K562 (cell line): Measurements from ENCODE around the gene LGR6. TPM values are rescaled to one million over a fixed set of nuclear protein-coding genes. Genes with fewer than 3 reads are reported as not detected.

Experiments used
- ATAC-seq: fragments of 200-7000 bp; cut with Tn5 transposase; 3 replicates; pipeline ENCODE4 v1.9.1; 2020; ENCODE audit warnings: moderate library complexity
- BruUV-seq: library from RNA; stranded (reverse); fragments of 400-500 nt; replicated peaks from 2 replicates; lab custom pipeline; 2021; lab: Mats Ljungman, UMichigan
- CTCF ChIA-PET: fragments of 300-600 bp; formaldehyde crosslinking; extraction: SDS; loops from one replicate; lab custom pipeline; 2021; ENCODE audit warnings: low intra/inter-chr PET ratio; lab: Yijun Ruan, JAX
- POLR2A ChIA-PET: fragments of 300-600, 350-650 bp; sonication (Branson Sonifier 250); formaldehyde crosslinking; extraction: SDS; loops from one replicate; lab custom pipeline; 2021; ENCODE audit warnings: antibody characterized with exemption, inconsistent platforms; lab: Yijun Ruan, JAX
- DNase-seq, 4 experiments: peaks; one replicate each; pipeline versions ENCODE4 v3.0.0 to v3.0.0-alpha.2; 2011 to 2018; ENCODE audit warnings: low spot score in 3 of 4, mixed read lengths in 3 of 4; ENCODE audit errors: extremely low read depth in 1 of 4
- FAIRE-seq: peaks from 2 replicates; lab custom pipeline; 2011; peaks lifted over from hg19 to GRCh38; lab: Jason Lieb, UNC
- H2AFZ ChIP-seq: 2 replicates; pipeline ENCODE4 v1.6.0; 2011; ENCODE audit warnings: low read depth, low read length, control low read depth, inconsistent platforms
- H3K27ac ChIP-seq: fragments of 200-600 bp; 3 replicates; pipeline ENCODE4 v1.8.0; 2011; ENCODE audit warnings: low read depth, mild to moderate bottlenecking, control low read depth, inconsistent platforms, low read length, moderate library complexity, mixed read lengths; ENCODE audit errors: extremely low read depth
- H3K27me3 ChIP-seq, 2 experiments: fragments of 300-600 bp in 1 of 2; 2 replicates in 1 of 2; 3 replicates in 1 of 2; pipeline versions ENCODE4 v1.6.0 to v1.8.0; 2011; ENCODE audit warnings: inconsistent platforms in 2 of 2, low read length in 2 of 2, mild to moderate bottlenecking in 1 of 2, mixed read lengths in 1 of 2, moderate library complexity in 1 of 2; ENCODE audit not compliant: control insufficient read depth in 2 of 2, insufficient read depth in 2 of 2
- H3K36me3 ChIP-seq: fragments of 300-600 bp; 3 replicates; pipeline ENCODE4 v1.8.0; 2011; ENCODE audit warnings: mild to moderate bottlenecking, low read length, inconsistent platforms; ENCODE audit not compliant: control insufficient read depth, insufficient read depth
- H3K4me1 ChIP-seq, 2 experiments: fragments of 200-600 bp in 1 of 2; replicated peaks in 1 of 2; 2 replicates in 1 of 2; 3 replicates in 1 of 2; pipeline versions ENCODE4 v1.5.1 to v1.8.0; 2011; ENCODE audit warnings: inconsistent platforms in 2 of 2, low read length in 2 of 2, mild to moderate bottlenecking in 1 of 2, mixed read lengths in 1 of 2, moderate library complexity in 1 of 2; ENCODE audit not compliant: control insufficient read depth in 2 of 2, insufficient read depth in 2 of 2
- H3K4me2 ChIP-seq: 2 replicates; pipeline ENCODE4 v1.6.1; 2011; ENCODE audit warnings: low read length, control low read depth, inconsistent platforms, mixed read lengths; ENCODE audit not compliant: insufficient read depth
- H3K4me3 ChIP-seq: fragments of 200-600 bp; sonication (generic), shearing (Covaris generic); 2 replicates; pipeline ENCODE4 v1.5.1; 2016; ENCODE audit warnings: control low read depth, inconsistent platforms
- H3K79me2 ChIP-seq: fragments of 200-600 bp; 3 replicates; pipeline ENCODE4 v1.8.0; 2011; ENCODE audit warnings: low read length, inconsistent platforms; ENCODE audit not compliant: control insufficient read depth, insufficient read depth
- H3K9ac ChIP-seq, 2 experiments: 2 replicates each; pipeline versions ENCODE4 v1.6.0 to v1.6.1; 2011; ENCODE audit warnings: low read depth in 2 of 2, low read length in 2 of 2, control low read depth in 1 of 2, inconsistent platforms in 1 of 2, mild to moderate bottlenecking in 1 of 2, mixed read lengths in 1 of 2; ENCODE audit not compliant: insufficient read depth in 1 of 2
- H3K9me1 ChIP-seq: one replicate; pipeline ENCODE4 v1.6.0; 2011; ENCODE audit warnings: inconsistent platforms, mild to moderate bottlenecking, low read length, moderate library complexity; ENCODE audit not compliant: control insufficient read depth, insufficient read depth
- H3K9me3 ChIP-seq: replicated peaks from 2 replicates; pipeline ENCODE4 v1.5.1; 2011; ENCODE audit warnings: low read depth, low read length, inconsistent platforms; ENCODE audit not compliant: control insufficient read depth, insufficient read depth
- H4K20me1 ChIP-seq: replicated peaks from 2 replicates; pipeline ENCODE4 v1.6.1; 2011; ENCODE audit warnings: low read length, inconsistent platforms, mixed read lengths; ENCODE audit not compliant: control insufficient read depth, insufficient read depth
- HCFC1 ChIP-seq: IDR thresholded peaks from 2 replicates; pipeline ENCODE4 v1.6.1; 2012; ENCODE audit warnings: low read depth, low read length, improper control_type of control experiment
- HLTF ChIP-seq: fragments of 450-650 bp; IDR thresholded peaks from 2 replicates; pipeline ENCODE4 v1.6.1; 2016
- NFATC3 ChIP-seq: fragments of 450-650 bp; IDR thresholded peaks from 2 replicates; pipeline ENCODE4 v1.6.1; 2017; ENCODE audit warnings: mild to moderate bottlenecking
- POLR2A ChIP-seq: fragments of 450-650 bp; conservative IDR thresholded peaks from 2 replicates; pipeline ENCODE4 v1.6.1; 2016
- POLR2G ChIP-seq: fragments of 200-400 bp; formaldehyde crosslinking; IDR thresholded peaks from 2 replicates; pipeline ENCODE4 v1.6.1; 2017; ENCODE audit warnings: low read depth, mild to moderate bottlenecking, antibody characterized with exemption, low read length, moderate library complexity
- POU5F1 ChIP-seq: fragments of 150-350 bp; IDR thresholded peaks from 2 replicates; pipeline ENCODE4 v1.6.1; 2014; ENCODE audit warnings: borderline replicate concordance, low read length, low read depth, mild to moderate bottlenecking; ENCODE audit not compliant: partially characterized antibody
- RBFOX2 ChIP-seq: fragments of 200-400 bp; formaldehyde crosslinking; IDR thresholded peaks from 2 replicates; pipeline ENCODE4 v1.6.1; 2017; ENCODE audit warnings: low read depth, mild to moderate bottlenecking, low read length, moderate library complexity
- WGBS: fragments of 100-300 bp; shearing (Covaris generic); methylation state at CpG from one replicate; pipeline ENCODE4 v1.1.6; 2016; ENCODE audit warnings: low coverage, mixed read lengths; ENCODE audit not compliant: insufficient coverage; ENCODE audit errors: missing lambda C conversion rate; 5-methylcytosine and 5-hydroxymethylcytosine counted together
- in situ Hi-C: fragments of 300-500 bp; cut with MboI; formaldehyde crosslinking; loops from 4 replicates; pipeline ENCODE4 v1.15.0; 2018; ENCODE audit warnings: inconsistent platforms, mixed read lengths
- intact Hi-C: fragments of 100-400 bp; cut with micrococcal nuclease; formaldehyde crosslinking; loops from 2 replicates; pipeline ENCODE4 v1.14.2; 2022
- polyA plus RNA-seq, 8 experiments: library from polyadenylated mRNA; depleted of rRNA in 4 of 8; stranded (reverse) in 5 of 8; unstranded in 3 of 8; fragments of >200 nt; fragmentation: Nextera tagmentation in 2 of 8; fragmentation: Illumina TruSeq in 1 of 8; extraction: Ambion mirVana in 2 of 8; extraction: Trizol in 1 of 8; gene quantifications; 2 replicates each; pipeline versions ENCODE4 v1.2.1 to v1.2.3, GENCODE V29; 2011 to 2014; ENCODE audit warnings: inconsistent platforms in 1 of 8, missing spikeins in 1 of 8
- total RNA-seq, 7 experiments: library from RNA; depleted of rRNA in 6 of 7; stranded (reverse); fragments of >200 nt in 6 of 7; fragmentation: Illumina TruSeq in 2 of 7; extraction: Trizol in 2 of 7; gene quantifications; 2 replicates each; pipeline versions ENCODE4 v1.2.1 to v1.2.3, GENCODE V29; 2011 to 2021; ENCODE audit warnings: low replicate concordance in 1 of 7
- TF ChIP-seq, protein P1 (sequence below): fragments of 450-650 bp; IDR thresholded peaks from 2 replicates; pipeline ENCODE4 v1.6.1; 2016; ENCODE audit warnings: borderline replicate concordance
- TF ChIP-seq, protein P2 (sequence below): sonication (generic); formaldehyde crosslinking; IDR thresholded peaks from 2 replicates; pipeline ENCODE4 v1.8.1; 2023; ENCODE audit warnings: mild to moderate bottlenecking, missing genetic modification reagents
- TF ChIP-seq, protein P3 (sequence below): sonication (generic); formaldehyde crosslinking; IDR thresholded peaks from 2 replicates; pipeline ENCODE4 v1.8.1; 2022; ENCODE audit warnings: missing genetic modification reagents
- TF ChIP-seq, protein P4 (sequence below), 3 experiments: IDR thresholded peaks in 2 of 3; conservative IDR thresholded peaks in 1 of 3; 2 replicates each; pipeline ENCODE4 v1.5.1; 2011 to 2012; ENCODE audit warnings: low read length in 3 of 3, mild to moderate bottlenecking in 3 of 3, control low read depth in 2 of 3, improper control_type of control experiment in 1 of 3, inconsistent platforms in 1 of 3, low read depth in 1 of 3, mixed read lengths in 1 of 3, moderate library complexity in 1 of 3; ENCODE audit not compliant: insufficient read depth in 2 of 3

The LGR6 gene
- total and polyA plus RNA-seq, 9 of the 15 experiments (the other 6 are each of a cell fraction or from before 2014, with no cell fraction given): 0.01 to 0.54 (median 0.17) TPM; not detected in 1

DNA sequence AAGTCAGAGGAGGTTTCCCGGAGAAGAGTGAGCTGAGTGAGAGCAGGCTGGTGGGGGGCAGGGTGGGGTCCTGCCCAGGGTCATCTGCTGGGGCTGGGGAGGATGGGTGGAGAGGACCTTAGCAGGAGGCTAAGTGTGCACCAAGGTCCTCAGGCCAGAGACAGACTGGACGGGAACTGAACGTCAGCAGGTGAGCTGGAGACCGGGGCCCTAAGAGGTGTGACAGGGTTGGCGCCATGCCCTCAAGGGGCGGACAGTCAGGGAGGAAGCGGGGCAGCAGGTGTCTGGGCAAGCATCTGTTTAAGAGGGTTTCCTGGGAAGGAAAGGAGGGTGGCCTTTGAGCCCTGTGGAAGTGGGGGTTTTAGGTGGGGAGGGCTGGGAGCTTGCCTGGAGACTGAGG, 19.6 kb upstream of the LGR6 start (continued):
- TF ChIP-seq, protein P1, sequence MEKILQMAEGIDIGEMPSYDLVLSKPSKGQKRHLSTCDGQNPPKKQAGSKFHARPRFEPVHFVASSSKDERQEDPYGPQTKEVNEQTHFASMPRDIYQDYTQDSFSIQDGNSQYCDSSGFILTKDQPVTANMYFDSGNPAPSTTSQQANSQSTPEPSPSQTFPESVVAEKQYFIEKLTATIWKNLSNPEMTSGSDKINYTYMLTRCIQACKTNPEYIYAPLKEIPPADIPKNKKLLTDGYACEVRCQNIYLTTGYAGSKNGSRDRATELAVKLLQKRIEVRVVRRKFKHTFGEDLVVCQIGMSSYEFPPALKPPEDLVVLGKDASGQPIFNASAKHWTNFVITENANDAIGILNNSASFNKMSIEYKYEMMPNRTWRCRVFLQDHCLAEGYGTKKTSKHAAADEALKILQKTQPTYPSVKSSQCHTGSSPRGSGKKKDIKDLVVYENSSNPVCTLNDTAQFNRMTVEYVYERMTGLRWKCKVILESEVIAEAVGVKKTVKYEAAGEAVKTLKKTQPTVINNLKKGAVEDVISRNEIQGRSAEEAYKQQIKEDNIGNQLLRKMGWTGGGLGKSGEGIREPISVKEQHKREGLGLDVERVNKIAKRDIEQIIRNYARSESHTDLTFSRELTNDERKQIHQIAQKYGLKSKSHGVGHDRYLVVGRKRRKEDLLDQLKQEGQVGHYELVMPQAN: no peak

DNA sequence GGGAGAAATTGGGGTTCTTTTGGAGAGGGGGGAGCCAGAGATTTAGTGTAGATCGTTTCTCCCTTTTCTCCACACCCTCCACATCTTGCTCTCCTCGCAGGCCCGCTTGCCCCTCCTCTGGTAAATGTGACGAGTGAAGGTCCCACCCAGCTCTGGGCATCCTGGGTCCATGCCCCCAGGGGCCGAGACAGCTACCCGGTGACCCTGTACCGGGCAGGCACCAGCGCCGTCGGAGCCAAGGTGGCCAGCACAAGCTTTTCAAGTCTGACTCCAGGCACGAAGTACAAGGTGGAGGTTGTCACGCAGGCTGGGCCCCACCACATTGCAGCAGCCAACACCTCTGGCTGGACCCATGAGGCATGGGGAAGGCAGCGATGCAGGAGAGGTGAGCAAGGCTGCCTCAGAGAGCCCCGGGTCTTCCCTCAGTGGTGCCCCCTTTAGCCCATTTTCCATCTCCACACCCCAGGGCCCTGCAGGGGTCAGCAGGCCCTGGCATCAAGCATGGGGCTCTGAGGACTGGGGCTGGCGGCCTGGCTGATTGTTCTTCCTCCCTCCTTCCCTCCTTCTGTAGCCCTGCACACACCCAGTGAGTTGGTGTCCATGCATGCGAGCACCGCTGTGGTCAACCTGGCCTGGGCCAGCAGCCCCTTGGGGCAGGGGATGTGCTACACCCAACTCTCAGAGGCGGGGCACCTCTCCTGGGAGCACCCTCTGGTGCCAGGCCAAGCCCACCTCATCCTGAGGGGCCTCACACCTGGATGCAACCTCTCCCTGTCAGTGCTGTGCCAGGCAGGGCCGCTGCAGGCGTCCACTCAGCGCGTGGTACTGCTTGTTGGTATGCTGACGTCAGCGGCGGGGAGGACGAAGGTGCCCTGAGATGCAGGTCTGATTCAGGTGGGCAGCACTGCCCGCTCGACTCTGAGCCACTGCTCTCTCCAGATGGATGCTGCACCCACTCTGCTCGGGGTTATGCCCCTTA, 16.4 kb upstream of the LGR6 start:
- peaks cover 6% of the 10 kb centered on the region; the same call in 1 of the 2 replicates for H4K20me1 ChIP-seq
- H3K27ac ChIP-seq: no peak overlapping the region
- BruUV-seq: no TSS peak
- ChIA-PET POLR2A (interaction anchor here (0.9 to 1.5 kb wide), 4 partner anchors 9 to 152 kb away, joined by 3 to 6 read pairs (median 4); no protein-coding TSS in a partner anchor), CTCF (no interaction called here)
- in situ Hi-C loops (no loop called here), intact Hi-C loops (no loop called here)
- no peaks in the 10 kb centered on the region for H3K27me3 ChIP-seq
- no peak overlapping the region for H3K4me2 ChIP-seq
- no peak overlapping the region for H2AFZ ChIP-seq
- 0 out of 2 replicates have a peak, but pooled peaks have one; percentile 26 for TF ChIP-seq RBFOX2
- no peak for TF ChIP-seq POU5F1
- TF ChIP-seq POLR2A: peak; percentile 33
- TF ChIP-seq HLTF: no peak
- TF ChIP-seq, protein P2, sequence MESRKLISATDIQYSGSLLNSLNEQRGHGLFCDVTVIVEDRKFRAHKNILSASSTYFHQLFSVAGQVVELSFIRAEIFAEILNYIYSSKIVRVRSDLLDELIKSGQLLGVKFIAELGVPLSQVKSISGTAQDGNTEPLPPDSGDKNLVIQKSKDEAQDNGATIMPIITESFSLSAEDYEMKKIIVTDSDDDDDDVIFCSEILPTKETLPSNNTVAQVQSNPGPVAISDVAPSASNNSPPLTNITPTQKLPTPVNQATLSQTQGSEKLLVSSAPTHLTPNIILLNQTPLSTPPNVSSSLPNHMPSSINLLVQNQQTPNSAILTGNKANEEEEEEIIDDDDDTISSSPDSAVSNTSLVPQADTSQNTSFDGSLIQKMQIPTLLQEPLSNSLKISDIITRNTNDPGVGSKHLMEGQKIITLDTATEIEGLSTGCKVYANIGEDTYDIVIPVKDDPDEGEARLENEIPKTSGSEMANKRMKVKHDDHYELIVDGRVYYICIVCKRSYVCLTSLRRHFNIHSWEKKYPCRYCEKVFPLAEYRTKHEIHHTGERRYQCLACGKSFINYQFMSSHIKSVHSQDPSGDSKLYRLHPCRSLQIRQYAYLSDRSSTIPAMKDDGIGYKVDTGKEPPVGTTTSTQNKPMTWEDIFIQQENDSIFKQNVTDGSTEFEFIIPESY (CRISPR knock-in tag): peak; percentile 65
- TF ChIP-seq, protein P3, sequence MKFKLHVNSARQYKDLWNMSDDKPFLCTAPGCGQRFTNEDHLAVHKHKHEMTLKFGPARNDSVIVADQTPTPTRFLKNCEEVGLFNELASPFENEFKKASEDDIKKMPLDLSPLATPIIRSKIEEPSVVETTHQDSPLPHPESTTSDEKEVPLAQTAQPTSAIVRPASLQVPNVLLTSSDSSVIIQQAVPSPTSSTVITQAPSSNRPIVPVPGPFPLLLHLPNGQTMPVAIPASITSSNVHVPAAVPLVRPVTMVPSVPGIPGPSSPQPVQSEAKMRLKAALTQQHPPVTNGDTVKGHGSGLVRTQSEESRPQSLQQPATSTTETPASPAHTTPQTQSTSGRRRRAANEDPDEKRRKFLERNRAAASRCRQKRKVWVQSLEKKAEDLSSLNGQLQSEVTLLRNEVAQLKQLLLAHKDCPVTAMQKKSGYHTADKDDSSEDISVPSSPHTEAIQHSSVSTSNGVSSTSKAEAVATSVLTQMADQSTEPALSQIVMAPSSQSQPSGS: no peak
- TF ChIP-seq, protein P4, sequence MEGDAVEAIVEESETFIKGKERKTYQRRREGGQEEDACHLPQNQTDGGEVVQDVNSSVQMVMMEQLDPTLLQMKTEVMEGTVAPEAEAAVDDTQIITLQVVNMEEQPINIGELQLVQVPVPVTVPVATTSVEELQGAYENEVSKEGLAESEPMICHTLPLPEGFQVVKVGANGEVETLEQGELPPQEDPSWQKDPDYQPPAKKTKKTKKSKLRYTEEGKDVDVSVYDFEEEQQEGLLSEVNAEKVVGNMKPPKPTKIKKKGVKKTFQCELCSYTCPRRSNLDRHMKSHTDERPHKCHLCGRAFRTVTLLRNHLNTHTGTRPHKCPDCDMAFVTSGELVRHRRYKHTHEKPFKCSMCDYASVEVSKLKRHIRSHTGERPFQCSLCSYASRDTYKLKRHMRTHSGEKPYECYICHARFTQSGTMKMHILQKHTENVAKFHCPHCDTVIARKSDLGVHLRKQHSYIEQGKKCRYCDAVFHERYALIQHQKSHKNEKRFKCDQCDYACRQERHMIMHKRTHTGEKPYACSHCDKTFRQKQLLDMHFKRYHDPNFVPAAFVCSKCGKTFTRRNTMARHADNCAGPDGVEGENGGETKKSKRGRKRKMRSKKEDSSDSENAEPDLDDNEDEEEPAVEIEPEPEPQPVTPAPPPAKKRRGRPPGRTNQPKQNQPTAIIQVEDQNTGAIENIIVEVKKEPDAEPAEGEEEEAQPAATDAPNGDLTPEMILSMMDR (IDR thresholded peaks at IDR 0.05 in 2 of 3, conservative IDR thresholded peaks at IDR 0.05 in 1 of 3; ENCODE audit: insufficient read depth in 2 of 3, low read depth in 1 of 3, low read length in 3 of 3): peak; percentile 12 to 44 (median 23); a peak in 1 of 6 replicates
- no peak for TF ChIP-seq HCFC1
- TF ChIP-seq POLR2G: peak; percentile 71
- TF ChIP-seq NFATC3: no peak
- FAIRE-seq: no peak
- peak; percentile 30 for ATAC-seq
- peak overlapping the region in 1 of 2 experiments; percentile 48; a peak in 1 of 4 replicates for H3K9ac ChIP-seq
- 82% methylated on average over 29 of the region's 29 CpGs for WGBS
- peaks cover 0 to 15% of the 10 kb centered on the region in 2 experiments; a peak in 1 of 5 replicates for H3K4me1 ChIP-seq
- H3K79me2 ChIP-seq: no peaks in the 10 kb centered on the region
- no peak for DNase-seq
- no peak overlapping the region for H3K4me3 ChIP-seq
- H3K36me3 ChIP-seq: peaks cover 8% of the 10 kb centered on the region; the same call in 1 of the 3 replicates
- peaks cover 3% of the 10 kb centered on the region for H3K9me1 ChIP-seq
- H3K9me3 ChIP-seq: no peaks in the 10 kb centered on the region
